Activated B cell treated with CpG ODN at 0.5 μM for 24 hours (primary cell): Measurements from ENCODE around the gene SOX9. TPM values are rescaled to one million over a fixed set of nuclear protein-coding genes. Genes with fewer than 3 reads are reported as not detected.
"Not testable (repeated sequence)": the region's sequence is repeated elsewhere in the genome, so short reads cannot be mapped to it uniquely, and the experiment has no call there.

Experiments
- ATAC-seq: fragments of 200-7000 bp; cut with Tn5 transposase; one replicate; pipeline ENCODE4 v1.10.0; 2021; ENCODE audit warnings: low read depth, mild to moderate bottlenecking, moderate library complexity
- CTCF ChIA-PET: fragments of 350-600 bp; sonication (Branson Sonifier 250); formaldehyde crosslinking; loops from one replicate; lab custom pipeline; 2021; ENCODE audit warnings: antibody characterized with exemption; lab: Charles Lee
- POLR2A ChIA-PET: fragments of 350-600 bp; sonication (Branson Sonifier 250); formaldehyde crosslinking; loops from one replicate; lab custom pipeline; 2021; ENCODE audit warnings: antibody characterized with exemption; lab: Charles Lee
- DNase-seq: peaks from one replicate; pipeline ENCODE4 v3.0.0; 2022
- H3K27ac Mint-ChIP-seq: one replicate; pipeline ENCODE4 v1.8.0; 2020; ENCODE audit warnings: mixed read lengths
- H3K27me3 Mint-ChIP-seq: one replicate; pipeline ENCODE4 v1.8.0; 2021; ENCODE audit warnings: mixed read lengths
- H3K36me3 Mint-ChIP-seq: one replicate; pipeline ENCODE4 v1.8.0; 2021; ENCODE audit warnings: low read depth, mixed read lengths
- H3K4me1 Mint-ChIP-seq: one replicate; pipeline ENCODE4 v1.8.0; 2021; ENCODE audit warnings: mixed read lengths
- H3K4me3 Mint-ChIP-seq: one replicate; pipeline ENCODE4 v1.8.0; 2020; ENCODE audit warnings: mild to moderate bottlenecking, mixed read lengths
- H3K9me3 Mint-ChIP-seq: one replicate; pipeline ENCODE4 v1.8.0; 2020; ENCODE audit warnings: mixed read lengths
- intact Hi-C: fragments of 100-400 bp; cut with micrococcal nuclease; formaldehyde crosslinking; loops from one replicate; pipeline ENCODE4 v1.15.1; 2024
- total RNA-seq: library from RNA; stranded (reverse); gene quantifications from 2 replicates; pipeline ENCODE4 v1.2.3, GENCODE V29; 2022
- TF ChIP-seq, protein P1 (sequence below): fragments of 200-600 bp; IDR thresholded peaks from one replicate; pipeline ENCODE4 v1.8.0; 2022; ENCODE audit warnings: antibody characterized with exemption, mild to moderate bottlenecking

Gene SOX9
- total RNA-seq, 1 donor from 2014 or later = 0.07 TPM

DNA sequence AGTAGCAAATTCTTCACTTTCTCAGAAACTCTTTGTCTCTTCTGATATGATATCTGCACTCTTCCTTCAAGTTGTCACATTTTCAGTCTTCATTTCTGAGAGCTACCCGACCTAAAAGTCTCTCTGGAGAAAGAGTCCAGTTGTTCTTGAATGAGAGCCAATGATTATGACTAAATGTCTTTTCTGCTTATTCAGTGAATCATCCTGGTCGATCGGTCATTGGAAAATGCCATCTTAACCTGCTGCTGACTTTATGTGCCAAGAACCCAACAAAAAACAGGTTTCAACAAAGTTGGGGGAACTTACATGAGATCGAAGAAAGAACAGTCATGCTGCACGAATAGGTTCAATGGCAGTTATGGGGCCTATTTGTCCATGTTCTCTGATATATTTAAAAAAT lies 15.9 kb downstream of the SOX9 start:
- ChIA-PET CTCF (no interaction called here), POLR2A (no interaction called here)
- H3K9me3 Mint-ChIP-seq = no peaks in the 10 kb centered on the region

GRCh38 chr17:72137161-72137560 lies 16.3 kb downstream of the SOX9 start:
- Mint-ChIP-seq H3K9me3 (no peaks in the 10 kb centered on the region), H3K27ac (no peak overlapping the region), H3K4me1 (no peaks in the 10 kb centered on the region), H3K36me3 (no peaks in the 10 kb centered on the region), H3K4me3 (no peak overlapping the region), H3K27me3 (no peaks in the 10 kb centered on the region)
- intact Hi-C loops = no loop called here
- ATAC-seq (no peak), DNase-seq (no peak)
- TF ChIP-seq, protein P1, sequence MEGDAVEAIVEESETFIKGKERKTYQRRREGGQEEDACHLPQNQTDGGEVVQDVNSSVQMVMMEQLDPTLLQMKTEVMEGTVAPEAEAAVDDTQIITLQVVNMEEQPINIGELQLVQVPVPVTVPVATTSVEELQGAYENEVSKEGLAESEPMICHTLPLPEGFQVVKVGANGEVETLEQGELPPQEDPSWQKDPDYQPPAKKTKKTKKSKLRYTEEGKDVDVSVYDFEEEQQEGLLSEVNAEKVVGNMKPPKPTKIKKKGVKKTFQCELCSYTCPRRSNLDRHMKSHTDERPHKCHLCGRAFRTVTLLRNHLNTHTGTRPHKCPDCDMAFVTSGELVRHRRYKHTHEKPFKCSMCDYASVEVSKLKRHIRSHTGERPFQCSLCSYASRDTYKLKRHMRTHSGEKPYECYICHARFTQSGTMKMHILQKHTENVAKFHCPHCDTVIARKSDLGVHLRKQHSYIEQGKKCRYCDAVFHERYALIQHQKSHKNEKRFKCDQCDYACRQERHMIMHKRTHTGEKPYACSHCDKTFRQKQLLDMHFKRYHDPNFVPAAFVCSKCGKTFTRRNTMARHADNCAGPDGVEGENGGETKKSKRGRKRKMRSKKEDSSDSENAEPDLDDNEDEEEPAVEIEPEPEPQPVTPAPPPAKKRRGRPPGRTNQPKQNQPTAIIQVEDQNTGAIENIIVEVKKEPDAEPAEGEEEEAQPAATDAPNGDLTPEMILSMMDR = no peak
- ChIA-PET POLR2A (no interaction called here), CTCF (no interaction called here)

More for the DNA sequence above, 15.9 kb downstream of the SOX9 start:
- ATAC-seq = no peak
- Mint-ChIP-seq H3K36me3 (no peaks in the 10 kb centered on the region), H3K27ac (no peak overlapping the region), H3K4me1 (no peaks in the 10 kb centered on the region), H3K4me3 (no peak overlapping the region), H3K27me3 (no peaks in the 10 kb centered on the region)
- DNase-seq = no peak
- intact Hi-C loops = no loop called here
- TF ChIP-seq, protein P1 = no peak

- POLR2A ChIA-PET = no interaction called here
- Mint-ChIP-seq H3K4me3 (no peak overlapping the region), H3K27ac (no peak overlapping the region), H3K4me1 (no peaks in the 10 kb centered on the region), H3K36me3 (no peaks in the 10 kb centered on the region), H3K27me3 (no peaks in the 10 kb centered on the region), H3K9me3 (no peaks in the 10 kb centered on the region)
- intact Hi-C loops = no loop called here
- TF ChIP-seq, protein P1 = no peak
- DNase-seq = no peak
- CTCF ChIA-PET = no interaction called here
- no peak for ATAC-seq
Observed at GRCh38 chr17:72139212-72139611, 18.4 kb downstream of the SOX9 start.

- Mint-ChIP-seq H3K4me1 (no peaks in the 10 kb centered on the region), H3K27ac (no peak overlapping the region), H3K9me3 (no peaks in the 10 kb centered on the region), H3K4me3 (no peak overlapping the region), H3K36me3 (no peaks in the 10 kb centered on the region), H3K27me3 (no peaks in the 10 kb centered on the region)
- ChIA-PET CTCF (no interaction called here), POLR2A (no interaction called here)
- intact Hi-C loops = no loop called here
- TF ChIP-seq, protein P1 = no peak
- ATAC-seq = no peak
- no peak for DNase-seq
Observed at GRCh38 chr17:72141336-72141735, 20.5 kb downstream of the SOX9 start.

DNA sequence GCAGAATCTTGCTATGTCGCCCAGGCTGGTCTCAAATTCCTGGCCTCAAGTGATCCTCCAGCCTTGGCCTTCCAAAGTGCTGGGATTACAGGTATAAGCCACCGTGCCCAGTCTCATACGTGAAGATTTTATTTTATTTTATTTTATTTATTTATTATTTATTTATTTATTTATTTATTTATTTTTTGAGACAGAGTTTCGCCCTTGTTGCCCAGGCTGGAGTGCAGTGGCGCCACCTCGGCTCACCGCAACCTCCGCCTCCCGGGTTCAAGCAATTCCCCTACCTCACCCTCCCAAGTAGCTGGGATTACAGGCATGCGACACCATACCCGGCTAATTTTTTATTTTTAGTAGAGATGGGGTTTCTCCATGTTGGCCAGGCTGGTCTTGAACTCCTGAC lies 21.3 kb downstream of the SOX9 start:
- ATAC-seq, H3K4me1 Mint-ChIP-seq, H3K4me3 Mint-ChIP-seq, H3K9me3 Mint-ChIP-seq, CTCF ChIA-PET, H3K36me3 Mint-ChIP-seq, H3K27me3 Mint-ChIP-seq, H3K27ac Mint-ChIP-seq, DNase-seq, intact Hi-C loops, POLR2A ChIA-PET: not testable (repeated sequence)

GRCh38 chr17:72142614-72143013 lies 21.8 kb downstream of the SOX9 start:
- no peaks in the 10 kb centered on the region for H3K36me3 Mint-ChIP-seq
- H3K4me1 Mint-ChIP-seq = no peaks in the 10 kb centered on the region
- intact Hi-C loops = no loop called here
- DNase-seq (no peak), ATAC-seq (no peak)
- CTCF ChIA-PET = no interaction called here
- no peak overlapping the region for H3K4me3 Mint-ChIP-seq
- no peaks in the 10 kb centered on the region for H3K9me3 Mint-ChIP-seq
- no peaks in the 10 kb centered on the region for H3K27me3 Mint-ChIP-seq
- TF ChIP-seq, protein P1 = no peak
- POLR2A ChIA-PET = no interaction called here
- H3K27ac Mint-ChIP-seq = no peak overlapping the region
